Heart left ventricle (tissue), 13 donors: ENCODE measurements around the gene ZNF620.
"Not testable (repeated sequence)": the region's sequence is repeated elsewhere in the genome, so short reads cannot be mapped to it uniquely, and the experiment has no call there.

ENCODE experiments used
- POLR2A ChIP-seq, 2 donors: fragments of 450-650 bp; IDR thresholded peaks; one replicate each; pipeline ENCODE4 v1.6.1; 2017; ENCODE audit warnings: antibody characterized with exemption in 2 of 2, mild to moderate bottlenecking in 2 of 2, moderate library complexity in 2 of 2
- TF ChIP-seq, protein P1 (sequence below), 12 donors: fragments of 200-600 bp; sonication (generic) in 4 of 12; IDR thresholded peaks; one replicate each; pipeline versions ENCODE4 v1.5.0 to v1.8.0; 2018 to 2022; ENCODE audit warnings: antibody characterized with exemption in 12 of 12, mild to moderate bottlenecking in 5 of 12
- donor health status: ischemic (EF 13 %, LVEDD 7.1; RV severe dilation, severe dysfunction).
- donor health status: DM: no; HTN: yes; CAD: no.
- donor health status: DM: no; HTN: no; CAD: no.
- donor health status: ischemic (EF 25% LVEDD 6.9; RV normal size, moderate dysfunction).
- donor health status: ischemic (EF 25% LVEDD 5.7; RV mildly dilated, moderate dysfunction).
- donor health status: ischemic (EF 35%, LVEDD 5.7; RV mildly dilated, moderate dysfunction).
- donor health status: nonischemic (EF 11% LVEDD 7.7; RV severe dilation, severe dysfunction).
- donor health status: DM: yes; HTN: yes; CAD: no.
- donor health status: PGD.
- donor health status: ischemic (EF 29% LVEDD 5.4; RV normal size, mild dysfunction).
- donor health status: nonischemic (EF 23%, LVEDD 6.1; RV moderate dilation, normal function).

DNA sequence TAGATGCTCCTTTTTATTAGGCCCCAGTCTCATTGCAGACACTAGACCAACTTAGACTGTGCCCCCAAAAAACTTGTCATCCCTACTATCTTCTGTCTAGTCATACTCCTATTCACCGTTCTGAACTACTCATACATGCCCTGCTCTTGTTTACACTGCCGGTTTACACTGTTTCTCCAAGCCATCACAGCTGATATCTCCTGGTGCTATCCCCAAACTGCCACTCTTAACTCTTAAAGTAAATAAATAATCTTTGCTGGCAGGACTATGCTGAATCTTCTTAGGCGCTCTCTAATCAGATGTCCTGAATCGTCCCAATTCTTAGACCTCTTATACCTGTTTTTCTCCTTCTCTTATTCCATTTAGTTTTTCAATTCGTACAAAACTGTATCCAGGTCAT, 59.8 kb downstream of the ZNF620 start:
- TF ChIP-seq POLR2A (IDR thresholded peaks at IDR 0.05), result not testable (repeated sequence)
- TF ChIP-seq, protein P1, sequence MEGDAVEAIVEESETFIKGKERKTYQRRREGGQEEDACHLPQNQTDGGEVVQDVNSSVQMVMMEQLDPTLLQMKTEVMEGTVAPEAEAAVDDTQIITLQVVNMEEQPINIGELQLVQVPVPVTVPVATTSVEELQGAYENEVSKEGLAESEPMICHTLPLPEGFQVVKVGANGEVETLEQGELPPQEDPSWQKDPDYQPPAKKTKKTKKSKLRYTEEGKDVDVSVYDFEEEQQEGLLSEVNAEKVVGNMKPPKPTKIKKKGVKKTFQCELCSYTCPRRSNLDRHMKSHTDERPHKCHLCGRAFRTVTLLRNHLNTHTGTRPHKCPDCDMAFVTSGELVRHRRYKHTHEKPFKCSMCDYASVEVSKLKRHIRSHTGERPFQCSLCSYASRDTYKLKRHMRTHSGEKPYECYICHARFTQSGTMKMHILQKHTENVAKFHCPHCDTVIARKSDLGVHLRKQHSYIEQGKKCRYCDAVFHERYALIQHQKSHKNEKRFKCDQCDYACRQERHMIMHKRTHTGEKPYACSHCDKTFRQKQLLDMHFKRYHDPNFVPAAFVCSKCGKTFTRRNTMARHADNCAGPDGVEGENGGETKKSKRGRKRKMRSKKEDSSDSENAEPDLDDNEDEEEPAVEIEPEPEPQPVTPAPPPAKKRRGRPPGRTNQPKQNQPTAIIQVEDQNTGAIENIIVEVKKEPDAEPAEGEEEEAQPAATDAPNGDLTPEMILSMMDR (IDR thresholded peaks at IDR 0.05), result not testable (repeated sequence)
